H1 (cell line): Measurements from ENCODE around the gene ARHGEF12. TPM values are rescaled to one million over a fixed set of nuclear protein-coding genes. Genes with fewer than 3 reads are reported as not detected.

Source experiments
- CTCF ChIA-PET: fragments of 300-600 bp; sonication (Branson Sonifier 250); formaldehyde crosslinking; loops from one replicate; lab custom pipeline; 2021; ENCODE audit not compliant: partially characterized antibody; lab: Charles Lee
- POLR2A ChIA-PET: fragments of 300-600 bp; sonication (Branson Sonifier 250); formaldehyde crosslinking; loops from one replicate; lab custom pipeline; 2021; ENCODE audit warnings: inconsistent platforms; ENCODE audit not compliant: partially characterized antibody; lab: Charles Lee
- DNase-seq, 2 experiments: peaks; one replicate each; pipeline versions ENCODE4 v3.0.0 to v3.0.0-alpha.2; 2010 to 2022; ENCODE audit warnings: low spot score in 2 of 2, low read depth in 1 of 2, mixed read lengths in 1 of 2
- FAIRE-seq: peaks from 2 replicates; lab custom pipeline; 2011; peaks lifted over from hg19 to GRCh38; lab: Jason Lieb, UNC
- H2AFZ ChIP-seq: 2 replicates; pipeline ENCODE4 v1.8.1; 2012; ENCODE audit warnings: low read length, inconsistent platforms
- H2AK5ac ChIP-seq: 2 replicates; pipeline ENCODE4 v1.6.1; 2013; ENCODE audit warnings: low read depth, low read length
- H2BK120ac ChIP-seq: replicated peaks from 2 replicates; pipeline ENCODE3; 2013; ENCODE audit warnings: low read depth, low read length, inconsistent platforms
- H2BK12ac ChIP-seq: 2 replicates; pipeline ENCODE4 v1.6.1; 2013; ENCODE audit warnings: low read depth, low read length
- H2BK15ac ChIP-seq: 2 replicates; pipeline ENCODE4 v1.6.1; 2013; ENCODE audit warnings: low read length
- H2BK20ac ChIP-seq: 2 replicates; pipeline ENCODE4 v1.6.1; 2013; ENCODE audit warnings: low read length
- H2BK5ac ChIP-seq: 2 replicates; pipeline ENCODE4 v1.6.1; 2013; ENCODE audit warnings: low read depth, low read length
- H3K14ac ChIP-seq: 2 replicates; pipeline ENCODE4 v1.6.1; 2013; ENCODE audit warnings: inconsistent platforms; ENCODE audit not compliant: insufficient read length
- H3K18ac ChIP-seq: 2 replicates; pipeline ENCODE4 v1.6.1; 2013; ENCODE audit warnings: low read length; ENCODE audit errors: extremely low read depth
- H3K23ac ChIP-seq: 2 replicates; pipeline ENCODE4 v1.6.1; 2013; ENCODE audit warnings: inconsistent platforms; ENCODE audit not compliant: insufficient read length
- H3K23me2 ChIP-seq: 2 replicates; pipeline ENCODE4 v1.6.1; 2013; ENCODE audit warnings: low read depth, low read length
- H3K27ac ChIP-seq: 2 replicates; pipeline ENCODE4 v1.6.1; 2011; ENCODE audit warnings: low read depth, low read length, inconsistent platforms
- H3K27me3 ChIP-seq, 4 experiments: replicated peaks in 1 of 4; 1 replicate in 1 of 4; 2 replicates in 3 of 4; pipeline versions ENCODE4 v1.6.1 to v1.8.1; 2011 to 2013; ENCODE audit warnings: low read length in 3 of 4, mild to moderate bottlenecking in 3 of 4, inconsistent platforms in 2 of 4, mixed read lengths in 2 of 4, moderate library complexity in 1 of 4; ENCODE audit not compliant: control insufficient read depth in 3 of 4, insufficient read depth in 3 of 4; ENCODE audit errors: extremely low read depth in 1 of 4
- H3K36me3 ChIP-seq, 4 experiments: 2 replicates each; pipeline versions ENCODE4 v1.6.1 to v1.8.1; 2011 to 2013; ENCODE audit warnings: mild to moderate bottlenecking in 4 of 4, low read length in 3 of 4, moderate library complexity in 2 of 4, control low read depth in 1 of 4, inconsistent platforms in 1 of 4; ENCODE audit not compliant: insufficient read depth in 4 of 4, control insufficient read depth in 2 of 4
- H3K4ac ChIP-seq: replicated peaks from 2 replicates; pipeline ENCODE3; 2013; ENCODE audit warnings: low read length, low read depth, mixed read lengths, inconsistent platforms; ENCODE audit not compliant: insufficient read length
- H3K4me1 ChIP-seq, 4 experiments: replicated peaks in 1 of 4; 1 replicate in 1 of 4; 2 replicates in 3 of 4; pipeline versions ENCODE4 v1.6.1 to v1.8.1; 2011 to 2013; ENCODE audit warnings: low read length in 3 of 4, inconsistent platforms in 2 of 4, mixed read lengths in 1 of 4; ENCODE audit not compliant: insufficient read depth in 4 of 4, control insufficient read depth in 3 of 4
- H3K4me2 ChIP-seq, 2 experiments: 2 replicates each; pipeline versions ENCODE4 v1.6.1 to v1.8.1; 2011 to 2013; ENCODE audit warnings: low read depth in 2 of 2, low read length in 2 of 2, control low read depth in 1 of 2, inconsistent platforms in 1 of 2, mild to moderate bottlenecking in 1 of 2; ENCODE audit not compliant: insufficient read depth in 1 of 2
- H3K4me3 ChIP-seq, 4 experiments: fragments of 200-600, 300-600 bp in 1 of 4; sonication (generic), shearing (Covaris generic), sonication (Bioruptor Twin) in 1 of 4; 2 replicates each; pipeline versions ENCODE4 v1.5.1 to v1.8.1; 2011 to 2016; ENCODE audit warnings: low read length in 4 of 4, low read depth in 3 of 4, control low read depth in 2 of 4, inconsistent platforms in 2 of 4, mild to moderate bottlenecking in 2 of 4, mixed read lengths in 1 of 4, moderate library complexity in 1 of 4; ENCODE audit not compliant: insufficient read depth in 2 of 4; ENCODE audit errors: extremely low read depth in 1 of 4
- H3K56ac ChIP-seq: replicated peaks from 2 replicates; pipeline ENCODE3; 2013; ENCODE audit warnings: low read depth, mild to moderate bottlenecking, mixed read lengths, low read length, inconsistent platforms; ENCODE audit not compliant: insufficient read length
- H3K79me1 ChIP-seq: 2 replicates; pipeline ENCODE4 v1.6.1; 2013; ENCODE audit warnings: low read depth, low read length, control low read depth
- H3K79me2 ChIP-seq, 2 experiments: 2 replicates each; pipeline versions ENCODE4 v1.6.1 to v1.8.1; 2012 to 2013; ENCODE audit warnings: low read length in 2 of 2, mild to moderate bottlenecking in 2 of 2, inconsistent platforms in 1 of 2; ENCODE audit not compliant: insufficient read depth in 2 of 2, control insufficient read depth in 1 of 2
- H3K9ac ChIP-seq, 4 experiments: replicated peaks in 1 of 4; 1 replicate in 1 of 4; 2 replicates in 3 of 4; pipeline versions ENCODE4 v1.6.1 to v1.8.1; 2011 to 2013; ENCODE audit warnings: low read depth in 3 of 4, low read length in 3 of 4, control low read depth in 2 of 4, mild to moderate bottlenecking in 2 of 4, moderate library complexity in 2 of 4, inconsistent platforms in 1 of 4; ENCODE audit errors: extremely low read depth in 1 of 4
- H3K9me3 ChIP-seq, 2 experiments: 2 replicates each; pipeline versions ENCODE4 v1.6.1 to v1.8.1; 2012 to 2013; ENCODE audit warnings: mild to moderate bottlenecking in 2 of 2, moderate library complexity in 2 of 2, control low read depth in 1 of 2, inconsistent platforms in 1 of 2, low read depth in 1 of 2, low read length in 1 of 2, mixed read lengths in 1 of 2; ENCODE audit not compliant: insufficient read depth in 2 of 2
- H4K20me1 ChIP-seq, 2 experiments: replicated peaks in 1 of 2; 2 replicates each; pipeline versions ENCODE3 to v1.8.1; 2011 to 2013; ENCODE audit warnings: inconsistent platforms in 2 of 2, low read length in 2 of 2, mild to moderate bottlenecking in 1 of 2; ENCODE audit not compliant: insufficient read depth in 2 of 2, control insufficient read depth in 1 of 2
- H4K5ac ChIP-seq: 2 replicates; pipeline ENCODE4 v1.6.1; 2013; ENCODE audit warnings: low read length, low read depth, mixed read lengths, inconsistent platforms; ENCODE audit not compliant: insufficient read length
- H4K8ac ChIP-seq: 2 replicates; pipeline ENCODE4 v1.8.0; 2013; ENCODE audit warnings: mild to moderate bottlenecking, moderate library complexity, low read length, inconsistent platforms; ENCODE audit not compliant: insufficient read depth; ENCODE audit errors: extremely low read depth
- H4K91ac ChIP-seq: replicated peaks from 2 replicates; pipeline ENCODE3; 2013; ENCODE audit warnings: low read length, mixed read lengths, inconsistent platforms; ENCODE audit not compliant: insufficient read length
- BACH1 ChIP-seq: IDR thresholded peaks from 2 replicates; pipeline ENCODE4 v1.6.1; 2012; ENCODE audit warnings: low read length, improper control_type of control experiment
- BCL11A ChIP-seq, 2 experiments: IDR thresholded peaks; one replicate each; pipeline ENCODE4 v1.6.1; 2011; ENCODE audit warnings: low read depth in 2 of 2, low read length in 2 of 2, mild to moderate bottlenecking in 2 of 2
- CEBPB ChIP-seq: IDR thresholded peaks from 2 replicates; pipeline ENCODE4 v1.6.1; 2012; ENCODE audit warnings: low read depth, low read length
- CTBP2 ChIP-seq: IDR thresholded peaks from 2 replicates; pipeline ENCODE4 v1.7.0; 2011; ENCODE audit warnings: borderline replicate concordance, mild to moderate bottlenecking, moderate library complexity, mixed read lengths, low read length; ENCODE audit not compliant: insufficient read depth, insufficient read length
- JUND ChIP-seq: IDR thresholded peaks from 2 replicates; pipeline ENCODE4 v1.6.1; 2011; ENCODE audit warnings: mild to moderate bottlenecking, improper control_type of control experiment, low read length
- KDM5A ChIP-seq: fragments of 200-600 bp; IDR thresholded peaks from 2 replicates; pipeline ENCODE4 v1.7.1; 2012; ENCODE audit warnings: mild to moderate bottlenecking, low read length, inconsistent platforms, mixed read lengths
- PHF8 ChIP-seq: fragments of 200-600 bp; sonication (generic); conservative IDR thresholded peaks from 2 replicates; pipeline ENCODE4 v1.7.1; 2012; ENCODE audit warnings: low read depth, mild to moderate bottlenecking, inconsistent platforms, low read length, moderate library complexity
- RNF2 ChIP-seq: fragments of 200-900, 300-1000 bp; sonication (generic); IDR thresholded peaks from 2 replicates; pipeline ENCODE4 v1.7.1; 2016; ENCODE audit warnings: borderline replicate concordance, low read depth, mild to moderate bottlenecking, antibody characterized with exemption, low read length; ENCODE audit not compliant: poor library complexity, severe bottlenecking; ENCODE audit errors: missing control alignments
- SIN3A ChIP-seq, 2 experiments: IDR thresholded peaks in 1 of 2; conservative IDR thresholded peaks in 1 of 2; 2 replicates each; pipeline ENCODE4 v1.6.1; 2011 to 2012; ENCODE audit warnings: low read length in 2 of 2, improper control_type of control experiment in 1 of 2, low read depth in 1 of 2, mild to moderate bottlenecking in 1 of 2
- SIRT6 ChIP-seq: IDR thresholded peaks from one replicate; pipeline ENCODE4 v1.7.1; 2012; ENCODE audit warnings: low read length, inconsistent platforms
- TCF12 ChIP-seq: IDR thresholded peaks from 2 replicates; pipeline ENCODE4 v1.6.1; 2011; ENCODE audit warnings: low read depth, mild to moderate bottlenecking, low read length
- ZNF274 ChIP-seq: IDR thresholded peaks from 2 replicates; pipeline ENCODE4 v1.7.0; 2012; ENCODE audit warnings: low read length, borderline replicate concordance; ENCODE audit errors: extremely low read depth
- WGBS, 2 experiments: shearing (Covaris generic) in 1 of 2; methylation state at CpG; one replicate each; pipeline versions ENCODE4 v1.1.6 to v1.1.7; 2013 to 2015; ENCODE audit warnings: low lambda C conversion rate in 2 of 2, mixed read lengths in 2 of 2, inconsistent platforms in 1 of 2, low coverage in 1 of 2, missing lambda C conversion rate in 1 of 2; ENCODE audit not compliant: insufficient replicate concordance in 2 of 2, insufficient coverage in 1 of 2, insufficient read length in 1 of 2; ENCODE audit errors: extremely low coverage in 1 of 2, missing lambda C conversion rate in 1 of 2; 5-methylcytosine and 5-hydroxymethylcytosine counted together
- polyA plus RNA-seq, 7 experiments: library from polyadenylated mRNA; depleted of rRNA in 3 of 7; stranded (reverse) in 5 of 7; unstranded in 2 of 7; fragments of >200 nt in 5 of 7; fragments of 200-250 nt in 2 of 7; gene quantifications; 1 replicate in 5 of 7; 2 replicates in 1 of 7; 4 replicates in 1 of 7; pipeline versions ENCODE4 v1.2.1 to v1.2.3, GENCODE V29; 2011 to 2013; ENCODE audit warnings: missing spikeins in 2 of 7, mixed read lengths in 2 of 7
- total RNA-seq: library from RNA; stranded (reverse); fragmentation: NEBNext Ultra II Directional; extraction: Animal tissue kit (Norgen Biotek cat#: 25700); gene quantifications from 2 replicates; pipeline ENCODE4 v1.2.1, GENCODE V29; 2021
- TF ChIP-seq, protein P1 (sequence below): IDR thresholded peaks from 2 replicates; pipeline ENCODE4 v1.6.1; 2012; ENCODE audit warnings: low read length, inconsistent platforms

The ARHGEF12 gene
- total and polyA plus RNA-seq, 2 of the 8 experiments (the other 6 are each of a cell fraction or from before 2014, with no cell fraction given): 5.1 to 33.7 TPM

DNA sequence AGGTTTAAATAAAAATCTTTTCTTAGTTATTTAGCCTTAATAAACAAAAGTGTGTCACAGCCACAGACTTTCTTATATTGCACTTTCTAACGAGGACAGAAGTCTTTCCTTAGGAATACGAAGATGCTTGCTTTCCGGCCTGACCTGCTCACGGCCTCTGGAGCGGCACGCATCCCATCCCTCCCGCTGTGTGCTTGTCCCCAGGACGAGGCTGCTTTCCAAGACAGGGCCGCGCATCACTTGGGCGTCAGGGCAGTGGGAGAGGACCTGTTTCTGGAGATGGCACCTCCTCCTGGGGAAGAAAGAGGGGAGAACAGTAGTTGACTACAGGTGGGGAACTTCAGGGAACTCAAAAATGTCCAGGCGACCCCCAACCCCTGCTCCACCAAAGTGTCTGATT is 201.8 kb downstream of the ARHGEF12 start:
- Histone ChIP-seq H3K14ac (no peak overlapping the region), H3K56ac (no peak overlapping the region), H4K5ac (no peak overlapping the region), H3K27ac (no peak overlapping the region), H3K79me2 (no peaks in the 10 kb centered on the region), H2BK20ac (no peak overlapping the region), H3K4me1 (no peaks in the 10 kb centered on the region; a peak in 2 of 7 replicates), H3K36me3 (no peaks in the 10 kb centered on the region), H4K91ac (no peak overlapping the region), H3K4ac (no peak overlapping the region), H2BK5ac (no peak overlapping the region), H3K23me2 (no peaks in the 10 kb centered on the region), H2AFZ (no peak overlapping the region), H3K9me3 (no peaks in the 10 kb centered on the region), H2BK120ac (no peak overlapping the region), H2BK12ac (no peak overlapping the region), H3K27me3 (no peaks in the 10 kb centered on the region), H4K8ac (no peak overlapping the region), H3K18ac (no peak overlapping the region), H3K23ac (no peak overlapping the region), H2AK5ac (no peak overlapping the region), H3K4me2 (no peak overlapping the region), H3K79me1 (no peaks in the 10 kb centered on the region; the same call in 1 of the 2 replicates), H3K9ac (no peak overlapping the region; a peak in 1 of 7 replicates), H4K20me1 (no peaks in the 10 kb centered on the region), H3K4me3 (no peak overlapping the region), H2BK15ac (no peak overlapping the region)
- no peak for DNase-seq
- CTCF ChIA-PET: no interaction called here
- POLR2A ChIA-PET: no interaction called here
- FAIRE-seq: no peak
- WGBS, 2 experiments: 82% methylated on average over 11 of the region's 12 CpGs; no CpG with 5 or more reads in 1 of the 2 experiments
- TF ChIP-seq PHF8 (no peak), BCL11A (IDR thresholded peaks at IDR 0.05; ENCODE audit: low read depth in 2 of 2, low read length in 2 of 2) (no peak), SIRT6 (no peak), CEBPB (no peak), TCF12 (no peak), ZNF274 (no peak), RNF2 (no peak), SIN3A (conservative IDR thresholded peaks at IDR 0.05 in 1 of 2, IDR thresholded peaks at IDR 0.05 in 1 of 2; ENCODE audit: low read depth in 1 of 2, low read length in 2 of 2) (no peak), KDM5A (no peak), BACH1 (no peak), CTBP2 (no peak), JUND (no peak)
- TF ChIP-seq, protein P1, sequence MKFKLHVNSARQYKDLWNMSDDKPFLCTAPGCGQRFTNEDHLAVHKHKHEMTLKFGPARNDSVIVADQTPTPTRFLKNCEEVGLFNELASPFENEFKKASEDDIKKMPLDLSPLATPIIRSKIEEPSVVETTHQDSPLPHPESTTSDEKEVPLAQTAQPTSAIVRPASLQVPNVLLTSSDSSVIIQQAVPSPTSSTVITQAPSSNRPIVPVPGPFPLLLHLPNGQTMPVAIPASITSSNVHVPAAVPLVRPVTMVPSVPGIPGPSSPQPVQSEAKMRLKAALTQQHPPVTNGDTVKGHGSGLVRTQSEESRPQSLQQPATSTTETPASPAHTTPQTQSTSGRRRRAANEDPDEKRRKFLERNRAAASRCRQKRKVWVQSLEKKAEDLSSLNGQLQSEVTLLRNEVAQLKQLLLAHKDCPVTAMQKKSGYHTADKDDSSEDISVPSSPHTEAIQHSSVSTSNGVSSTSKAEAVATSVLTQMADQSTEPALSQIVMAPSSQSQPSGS: no peak
